ENCODE data around the gene SEC24C.
"Not testable (repeated sequence)": the region's sequence is repeated elsewhere in the genome, so short reads cannot be mapped to it uniquely, and the experiment has no call there.

GRCh38 chr10:73714483-73714882 is 29.7 kb upstream of the SEC24C start:
- not testable (repeated sequence) for TF ChIP-seq CTCF, POLR2A (IDR thresholded peaks at IDR 0.05)

Measured in tibial nerve (tissue), 3 donors.